ENCODE measurements around the gene TRPM5.
A peak's percentile ranks its signal among the peaks of the same experiment; 100 is the strongest.

Gene TRPM5

DNA sequence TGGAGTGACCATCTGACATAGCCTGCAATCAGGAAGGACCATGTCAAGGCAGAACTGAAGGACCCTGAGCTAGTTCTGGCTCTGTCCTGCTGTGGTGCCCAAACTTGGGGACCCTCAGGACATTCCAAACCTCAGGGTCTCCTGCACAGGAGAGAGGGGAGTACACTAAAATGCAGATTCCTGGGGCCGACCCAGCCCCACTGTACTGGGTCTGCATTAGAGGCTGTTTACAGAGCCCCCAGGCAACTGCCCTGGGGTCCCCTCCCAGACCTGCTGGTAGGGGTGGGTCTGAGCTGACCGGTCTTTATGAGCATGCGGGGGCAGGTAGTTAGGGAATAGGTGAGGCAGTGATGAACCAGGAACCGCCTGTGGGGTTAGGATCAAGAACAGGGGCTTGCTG lies 6.8 kb downstream of the TRPM5 start:
- no peak for DNase-seq (ENCODE audit: insufficient read length, low spot score)
- FAIRE-seq = no peak

GRCh38 chr11:2436521-2437031 lies 7.7 kb downstream of the TRPM5 start:
- no peak for FAIRE-seq
- no peak for DNase-seq (ENCODE audit: insufficient read length, low spot score)

DNA sequence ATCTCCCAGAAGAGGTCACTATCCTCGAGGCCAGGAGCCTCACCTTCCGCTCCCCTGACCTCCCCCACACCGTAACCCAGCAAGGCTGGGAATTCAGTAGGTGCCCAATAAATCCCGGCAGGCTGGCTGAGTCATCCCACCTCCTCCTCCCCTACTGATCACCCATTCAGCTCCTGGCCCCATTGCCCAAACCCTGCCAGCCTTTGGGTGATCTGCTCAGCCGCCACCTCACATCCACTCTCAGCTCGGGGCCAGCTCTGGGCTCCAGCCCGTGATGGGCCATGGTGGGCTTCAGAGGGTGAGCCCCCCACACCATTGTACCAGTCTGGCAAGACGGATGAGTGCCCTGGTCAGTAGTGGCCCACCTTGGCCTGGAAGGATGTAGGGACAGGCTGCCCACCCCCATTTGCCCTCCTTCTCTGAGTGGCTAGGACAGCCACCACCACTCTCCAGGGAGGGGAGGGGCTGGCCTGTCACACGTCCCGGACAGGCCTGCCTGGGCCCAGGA lies 8.2 kb downstream of the TRPM5 start:
- no peak for FAIRE-seq
- DNase-seq (ENCODE audit: insufficient read length, low spot score) = no peak

- DNase-seq (ENCODE audit: insufficient read length, low spot score) (no peak), FAIRE-seq (no peak)
Observed at GRCh38 chr11:2435288-2436012, 8.9 kb downstream of the TRPM5 start.

GRCh38 chr11:2434506-2435255 lies 9.6 kb downstream of the TRPM5 start:
- no peak for FAIRE-seq
- DNase-seq (ENCODE audit: insufficient read length, low spot score) = no peak

GRCh38 chr11:2434008-2434407 lies 10.3 kb downstream of the TRPM5 start:
- FAIRE-seq = no peak
- DNase-seq (ENCODE audit: insufficient read length, low spot score) = no peak

GRCh38 chr11:2433106-2433925 lies 11.0 kb downstream of the TRPM5 start:
- DNase-seq (ENCODE audit: insufficient read length, low spot score) (no peak), FAIRE-seq (no peak)

- FAIRE-seq (no peak), DNase-seq (ENCODE audit: insufficient read length, low spot score) (no peak)
Observed at GRCh38 chr11:2432628-2433071, 11.7 kb downstream of the TRPM5 start.

DNA sequence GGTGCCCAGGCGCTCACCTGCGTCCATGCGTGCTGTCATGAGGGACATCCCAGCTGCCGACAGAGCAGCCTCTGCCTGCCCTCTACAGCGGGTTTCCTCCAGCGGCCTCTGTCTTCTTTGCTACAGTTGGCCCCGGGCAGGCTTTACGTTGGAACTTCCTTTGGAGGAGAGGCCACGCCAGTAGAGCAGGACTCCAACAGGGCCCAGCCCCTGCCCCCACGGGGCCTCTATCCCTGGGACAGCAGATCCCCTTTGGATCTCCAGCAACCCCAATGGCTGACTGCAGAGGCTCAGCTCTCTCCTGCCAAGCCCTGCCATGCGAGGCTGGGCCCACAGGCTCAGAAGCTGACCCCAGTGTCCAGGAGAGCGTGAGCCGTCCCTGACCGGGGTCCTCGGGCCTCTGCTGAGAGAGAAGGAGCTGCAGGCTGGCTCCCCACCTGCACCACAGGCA lies 12.1 kb downstream of the TRPM5 start:
- FAIRE-seq (no peak), DNase-seq (ENCODE audit: insufficient read length, low spot score) (no peak)

DNA sequence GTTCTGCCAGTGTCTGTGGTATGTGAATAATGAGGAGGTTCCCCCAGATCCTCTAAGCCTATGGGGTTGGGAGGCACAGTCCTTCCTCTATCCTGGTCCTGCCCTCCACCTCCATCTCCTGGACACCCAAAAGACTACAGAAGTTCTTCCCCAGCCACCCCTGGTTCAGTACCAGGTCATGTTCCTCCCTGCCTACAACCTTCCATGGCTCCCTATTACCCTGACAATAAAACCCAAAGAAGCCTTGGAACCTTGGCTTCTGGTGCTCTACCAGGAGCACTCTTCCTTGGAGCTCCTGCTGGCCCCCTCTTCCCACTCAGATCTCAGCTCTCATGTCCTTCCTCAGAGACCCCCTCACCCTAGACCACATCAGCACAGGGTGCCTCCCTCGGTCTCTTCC lies 12.9 kb downstream of the TRPM5 start:
- DNase-seq (ENCODE audit: insufficient read length, low spot score) (no peak), FAIRE-seq (no peak)

DNA sequence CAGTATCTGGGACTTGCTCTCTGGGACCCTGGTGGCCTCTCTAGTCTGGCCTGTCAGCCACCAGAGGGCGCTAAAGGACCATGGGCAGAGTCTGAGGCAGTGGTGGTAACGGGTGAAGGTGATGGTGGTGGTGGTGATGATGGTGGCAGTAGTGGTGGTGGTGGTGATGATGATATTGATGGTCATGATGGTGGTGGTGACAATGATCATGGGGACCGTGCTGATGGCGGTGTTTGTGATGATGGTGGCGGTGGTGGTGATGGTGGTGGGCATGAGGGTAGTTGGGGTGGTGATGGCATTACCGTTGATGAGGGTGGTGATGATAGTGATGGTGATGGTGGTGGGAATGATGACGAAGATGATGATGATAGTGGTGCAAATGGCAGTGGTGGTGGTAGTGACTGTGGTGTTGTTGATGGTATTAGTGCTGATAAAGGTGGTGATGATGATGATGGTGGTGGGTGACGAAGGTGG lies 16.0 kb downstream of the TRPM5 start:
- FAIRE-seq = no peak
- DNase-seq (ENCODE audit: insufficient read length, low spot score) = peak; percentile 67

GRCh38 chr11:2427721-2428321 lies 16.5 kb downstream of the TRPM5 start:
- no peak for FAIRE-seq
- DNase-seq (ENCODE audit: insufficient read length, low spot score) = no peak

DNA sequence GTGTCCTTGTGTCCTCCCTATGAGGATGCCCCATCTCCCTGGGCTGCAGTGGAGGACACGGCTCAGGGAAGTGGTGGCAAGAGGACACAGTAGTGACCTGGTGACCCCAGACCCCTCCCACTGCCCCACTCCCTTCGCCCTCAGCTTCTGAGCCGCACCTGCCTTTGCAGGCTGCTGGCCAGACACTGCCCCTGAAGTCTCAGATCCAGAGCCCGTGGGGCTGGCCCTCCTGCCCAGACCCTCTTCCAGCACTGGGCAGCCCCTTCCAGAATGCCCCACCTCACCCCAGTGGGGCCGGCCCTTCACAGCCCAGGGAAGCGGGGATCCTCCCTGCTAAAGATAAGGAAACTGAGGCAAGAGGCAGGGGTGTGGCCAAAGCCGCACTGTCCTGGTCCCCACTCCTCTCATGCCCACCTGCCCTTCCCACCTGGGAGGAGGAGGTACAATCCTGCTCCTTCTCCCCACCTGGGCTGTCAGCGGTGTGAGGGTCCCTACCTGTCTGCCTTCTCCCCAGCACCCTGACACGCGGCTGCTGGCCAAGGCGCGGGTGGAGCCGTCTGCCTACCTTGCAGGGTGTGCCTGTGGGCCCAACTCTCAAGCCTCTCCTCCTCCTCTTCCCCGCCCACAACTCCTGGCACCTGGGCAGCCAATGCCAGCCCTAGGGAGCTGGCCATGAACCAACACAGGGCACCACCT lies 17.3 kb downstream of the TRPM5 start:
- FAIRE-seq (no peak), DNase-seq (ENCODE audit: insufficient read length, low spot score) (no peak)

DNA sequence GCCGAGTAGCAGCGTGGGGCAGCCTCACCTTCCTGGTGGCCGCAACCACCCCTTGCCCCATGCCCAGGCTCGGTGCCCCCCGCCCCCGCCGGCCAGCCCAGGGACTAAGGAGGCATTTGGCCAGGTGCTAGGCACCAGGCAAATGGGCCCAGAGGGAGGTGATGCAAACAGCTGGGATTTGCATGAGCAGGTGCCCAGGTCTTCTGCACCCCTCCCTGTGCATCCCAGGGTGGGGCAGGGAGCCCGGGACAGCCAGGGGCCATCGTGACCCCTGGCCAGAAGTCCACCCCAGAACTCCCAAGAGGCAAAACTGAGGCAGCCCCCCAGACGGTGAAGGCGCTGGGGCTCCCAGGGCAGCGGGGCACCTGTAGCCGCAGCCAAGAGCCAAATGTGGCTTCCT lies 18.1 kb downstream of the TRPM5 start:
- no peak for FAIRE-seq
- no peak for DNase-seq (ENCODE audit: insufficient read length, low spot score)

- DNase-seq (ENCODE audit: insufficient read length, low spot score) (no peak), FAIRE-seq (no peak)
Observed at GRCh38 chr11:2425506-2425905, 18.8 kb downstream of the TRPM5 start.

GRCh38 chr11:2424811-2425495 lies 19.4 kb downstream of the TRPM5 start:
- FAIRE-seq = no peak
- no peak for DNase-seq (ENCODE audit: insufficient read length, low spot score)

DNA sequence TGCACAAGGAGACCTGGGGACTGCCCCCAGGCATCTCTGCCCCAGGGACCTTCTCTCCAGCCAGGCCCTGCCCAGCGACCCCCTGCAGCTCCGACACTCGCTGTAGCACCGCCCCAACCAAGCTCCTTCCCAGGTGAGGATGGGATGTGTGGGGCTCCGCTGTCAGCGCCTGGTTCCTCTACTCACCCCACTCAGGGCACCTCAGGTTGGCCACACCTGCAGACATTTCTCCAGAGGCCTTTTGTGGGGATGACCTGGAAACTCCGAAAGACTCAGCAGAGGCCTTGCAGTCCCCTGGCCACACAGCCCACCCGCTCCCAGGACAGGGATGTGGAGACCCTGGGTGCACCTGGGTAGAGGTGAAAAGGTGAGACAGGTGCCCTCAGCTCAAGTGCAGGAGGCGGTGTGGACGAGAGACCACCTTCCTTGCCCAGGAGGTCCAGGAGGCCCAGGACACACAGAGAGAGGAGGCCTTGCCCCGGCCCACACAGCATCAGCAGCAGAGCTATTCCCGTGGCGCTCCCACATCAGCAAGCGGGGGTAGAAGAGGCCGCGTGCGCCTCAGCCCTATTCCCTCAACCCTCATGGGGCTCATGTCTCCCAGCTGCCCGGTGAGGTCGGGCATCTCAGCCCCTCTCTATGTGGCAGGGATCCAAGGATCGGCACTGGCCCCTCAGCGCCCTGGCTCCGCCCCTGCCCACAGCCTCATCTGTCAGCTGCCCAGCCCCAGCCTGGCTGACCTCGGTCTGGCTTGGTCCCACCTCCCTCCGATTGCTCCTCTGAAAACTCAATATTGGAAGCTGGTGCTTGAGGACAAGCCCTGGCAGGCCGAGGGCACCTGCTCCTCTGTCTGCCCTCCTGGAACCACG lies 20.9 kb downstream of the TRPM5 start:
- FAIRE-seq (no peak), DNase-seq (ENCODE audit: insufficient read length, low spot score) (no peak)

DNA sequence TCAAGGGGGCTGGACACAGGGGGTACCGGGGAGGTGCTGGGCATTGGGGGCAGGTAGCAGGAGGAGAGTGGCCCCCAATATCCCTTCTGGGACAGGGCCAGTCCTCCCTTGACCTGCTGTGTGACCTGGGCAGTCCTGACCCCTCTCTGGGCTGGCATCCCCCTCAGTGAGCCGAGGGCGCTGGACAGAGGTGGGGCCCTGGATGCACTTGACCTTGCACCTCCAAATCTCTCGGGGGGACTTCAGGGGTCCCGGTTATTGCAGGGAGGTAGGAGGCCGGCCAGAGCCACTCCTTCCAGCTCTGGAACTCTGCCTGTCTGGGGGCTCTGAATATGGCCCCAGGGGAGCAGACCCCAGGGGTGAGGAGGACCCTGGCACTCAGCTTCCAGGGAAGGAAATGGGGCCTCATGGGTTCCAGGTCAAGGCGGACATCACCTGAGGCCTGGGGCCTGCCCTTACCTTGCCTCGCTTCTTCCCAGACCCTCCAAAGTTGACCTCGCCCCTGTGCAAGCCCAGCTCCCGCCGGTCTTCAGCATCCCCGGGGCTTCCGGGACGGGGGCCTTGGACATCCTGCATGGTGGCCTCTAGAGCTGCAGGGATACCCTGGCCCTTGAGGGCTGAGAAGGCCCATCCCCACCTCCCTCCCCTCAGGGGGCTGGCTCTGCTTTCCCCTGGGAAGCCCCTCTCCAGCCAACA lies 21.7 kb downstream of the TRPM5 start:
- DNase-seq (ENCODE audit: insufficient read length, low spot score) = no peak
- FAIRE-seq = no peak
